PC-9 (cell line): ENCODE measurements around the gene TFIP11.

Experiments used
- CTCF ChIP-seq: fragments of 200-600 bp; sonication (generic); conservative IDR thresholded peaks from 2 replicates; pipeline ENCODE4 v1.6.1; 2017; ENCODE audit warnings: mixed run types, antibody characterized with exemption, mild to moderate bottlenecking, moderate library complexity
- EZH2 ChIP-seq: fragments of 200-600 bp; sonication (generic); IDR thresholded peaks from 2 replicates; pipeline ENCODE4 v1.8.0; 2017; ENCODE audit warnings: antibody characterized with exemption, low read depth

DNA sequence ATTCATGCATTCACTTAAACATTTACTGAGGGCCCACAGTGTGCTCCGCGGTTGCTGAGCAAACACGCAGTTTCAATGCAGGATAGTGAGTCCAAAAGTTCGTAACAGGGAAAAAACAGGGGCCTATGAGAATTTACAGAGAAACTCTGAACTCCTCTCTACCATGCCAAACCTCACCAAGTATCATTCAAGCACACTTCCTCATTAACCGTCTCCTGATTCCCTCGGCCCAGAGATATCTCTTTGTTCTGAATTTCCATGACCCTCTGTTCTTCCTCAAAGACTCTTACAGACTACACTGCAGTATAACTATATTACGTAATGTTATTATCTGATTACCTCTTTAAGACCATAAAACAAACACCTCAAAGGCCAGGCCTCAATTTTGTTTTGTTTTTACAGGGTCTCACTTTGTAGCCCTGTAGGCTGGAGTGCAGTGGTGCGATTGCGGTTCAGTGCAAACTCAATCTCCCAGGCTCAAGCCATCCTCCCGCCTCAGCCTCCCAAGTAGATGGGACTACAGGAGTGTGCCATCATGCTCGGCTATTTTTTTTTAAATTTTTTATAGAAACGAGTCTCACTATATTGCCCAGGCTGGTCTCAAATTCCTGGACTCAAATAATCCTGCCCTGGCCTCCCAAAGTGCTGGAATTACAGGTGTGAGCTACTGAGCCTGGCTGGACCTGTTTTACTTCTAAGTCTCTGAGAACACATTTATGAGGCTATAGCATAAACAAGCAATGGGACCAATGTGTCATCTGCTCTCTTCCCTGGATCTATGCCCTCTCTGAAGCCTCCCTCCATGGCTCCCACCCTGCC lies 32.3 kb downstream of the TFIP11 start:
- TF ChIP-seq CTCF (no peak), EZH2 (no peak)
